ENCODE measurements around the gene DDX10. TPM values are rescaled to one million over a fixed set of nuclear protein-coding genes. Genes with fewer than 3 reads are reported as not detected.

The DDX10 gene
- polyA plus RNA-seq, 1 donor (not counting 4 experiments of a cell fraction or from before 2014, with no cell fraction given), result 32.3 TPM

DNA sequence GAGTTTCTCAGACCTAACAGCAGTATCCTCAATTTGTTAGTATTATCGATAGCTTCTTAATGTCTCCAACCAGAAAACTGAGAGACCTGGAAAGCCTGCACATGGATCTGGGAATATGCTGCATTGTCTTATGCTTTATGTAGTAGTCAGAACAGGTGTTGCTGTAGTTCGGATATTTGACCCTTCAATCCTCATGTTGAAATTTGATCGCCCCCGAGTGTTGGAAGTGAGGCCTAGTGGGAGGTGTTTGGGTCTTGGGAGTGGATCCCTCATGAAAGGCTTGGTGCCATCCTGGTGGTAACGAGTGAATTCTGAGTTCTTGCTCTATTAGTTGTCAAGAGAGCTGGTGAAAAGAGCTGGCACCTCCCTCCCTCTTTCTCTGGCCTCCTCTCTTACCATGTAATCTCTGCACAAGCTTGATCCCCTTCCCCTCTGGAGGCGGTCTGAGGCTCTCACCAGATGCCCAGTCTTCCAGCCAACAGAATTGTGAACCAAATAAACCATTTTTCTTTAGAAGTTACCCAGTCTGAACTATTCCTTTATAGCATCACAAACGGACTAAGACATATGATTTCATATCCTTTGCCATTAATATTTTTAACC lies 227.1 kb downstream of the DDX10 start:
- Histone ChIP-seq H3K9me3 (ENCODE audit: control insufficient read depth, low read depth, low read length) (no peaks in the 10 kb centered on the region), H3K4me3 (ENCODE audit: control insufficient read depth in 2 of 3, extremely low read depth in 1 of 3, insufficient read depth in 2 of 3, low read depth in 1 of 3, low read length in 3 of 3) (no peak overlapping the region), H2AFZ (ENCODE audit: control insufficient read depth, low read length) (no peak overlapping the region), H3K36me3 (ENCODE audit: control insufficient read depth in 2 of 2, extremely low read depth in 1 of 2, insufficient read depth in 2 of 2, low read length in 2 of 2) (no peaks in the 10 kb centered on the region), H3K27ac (ENCODE audit: control insufficient read depth, insufficient read depth, low read length) (no peak overlapping the region), H3K27me3 (ENCODE audit: control insufficient read depth, extremely low read depth, insufficient read depth, low read length) (no peaks in the 10 kb centered on the region), H3K79me2 (ENCODE audit: control insufficient read depth, insufficient read depth, low read length) (no peaks in the 10 kb centered on the region), H3K4me2 (ENCODE audit: control insufficient read depth, extremely low read depth, insufficient read depth, low read depth, low read length) (no peak overlapping the region), H3K9ac (ENCODE audit: control insufficient read depth, extremely low read depth, insufficient read depth, low read length) (no peak overlapping the region), H4K20me1 (ENCODE audit: control insufficient read depth, extremely low read depth, insufficient read depth, low read length) (no peaks in the 10 kb centered on the region), H3K9me1 (ENCODE audit: control insufficient read depth, extremely low read depth, insufficient read depth, low read length) (no peaks in the 10 kb centered on the region), H3K4me1 (ENCODE audit: control insufficient read depth, extremely low read depth, insufficient read depth, low read length) (peaks cover 13% of the 10 kb centered on the region)
- dilution Hi-C loops (cut with MboI; ENCODE audit: extremely low pct_ligation_motif_present, low sequenced_read_pairs), result no loop called here
- FAIRE-seq (no peak), DNase-seq (ENCODE audit: low read depth, low spot score) (no peak)
- TF ChIP-seq, protein P1, sequence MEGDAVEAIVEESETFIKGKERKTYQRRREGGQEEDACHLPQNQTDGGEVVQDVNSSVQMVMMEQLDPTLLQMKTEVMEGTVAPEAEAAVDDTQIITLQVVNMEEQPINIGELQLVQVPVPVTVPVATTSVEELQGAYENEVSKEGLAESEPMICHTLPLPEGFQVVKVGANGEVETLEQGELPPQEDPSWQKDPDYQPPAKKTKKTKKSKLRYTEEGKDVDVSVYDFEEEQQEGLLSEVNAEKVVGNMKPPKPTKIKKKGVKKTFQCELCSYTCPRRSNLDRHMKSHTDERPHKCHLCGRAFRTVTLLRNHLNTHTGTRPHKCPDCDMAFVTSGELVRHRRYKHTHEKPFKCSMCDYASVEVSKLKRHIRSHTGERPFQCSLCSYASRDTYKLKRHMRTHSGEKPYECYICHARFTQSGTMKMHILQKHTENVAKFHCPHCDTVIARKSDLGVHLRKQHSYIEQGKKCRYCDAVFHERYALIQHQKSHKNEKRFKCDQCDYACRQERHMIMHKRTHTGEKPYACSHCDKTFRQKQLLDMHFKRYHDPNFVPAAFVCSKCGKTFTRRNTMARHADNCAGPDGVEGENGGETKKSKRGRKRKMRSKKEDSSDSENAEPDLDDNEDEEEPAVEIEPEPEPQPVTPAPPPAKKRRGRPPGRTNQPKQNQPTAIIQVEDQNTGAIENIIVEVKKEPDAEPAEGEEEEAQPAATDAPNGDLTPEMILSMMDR (optimal IDR thresholded peaks at IDR 0.05 in 1 of 3, IDR thresholded peaks at IDR 0.05 in 1 of 3, conservative IDR thresholded peaks at IDR 0.05 in 1 of 3; ENCODE audit: extremely low read depth in 1 of 3, insufficient read depth in 2 of 3, low read length in 3 of 3), result no peak
- no peak for TF ChIP-seq EZH2 (IDR thresholded peaks at IDR 0.05; ENCODE audit: low read length)

DNA sequence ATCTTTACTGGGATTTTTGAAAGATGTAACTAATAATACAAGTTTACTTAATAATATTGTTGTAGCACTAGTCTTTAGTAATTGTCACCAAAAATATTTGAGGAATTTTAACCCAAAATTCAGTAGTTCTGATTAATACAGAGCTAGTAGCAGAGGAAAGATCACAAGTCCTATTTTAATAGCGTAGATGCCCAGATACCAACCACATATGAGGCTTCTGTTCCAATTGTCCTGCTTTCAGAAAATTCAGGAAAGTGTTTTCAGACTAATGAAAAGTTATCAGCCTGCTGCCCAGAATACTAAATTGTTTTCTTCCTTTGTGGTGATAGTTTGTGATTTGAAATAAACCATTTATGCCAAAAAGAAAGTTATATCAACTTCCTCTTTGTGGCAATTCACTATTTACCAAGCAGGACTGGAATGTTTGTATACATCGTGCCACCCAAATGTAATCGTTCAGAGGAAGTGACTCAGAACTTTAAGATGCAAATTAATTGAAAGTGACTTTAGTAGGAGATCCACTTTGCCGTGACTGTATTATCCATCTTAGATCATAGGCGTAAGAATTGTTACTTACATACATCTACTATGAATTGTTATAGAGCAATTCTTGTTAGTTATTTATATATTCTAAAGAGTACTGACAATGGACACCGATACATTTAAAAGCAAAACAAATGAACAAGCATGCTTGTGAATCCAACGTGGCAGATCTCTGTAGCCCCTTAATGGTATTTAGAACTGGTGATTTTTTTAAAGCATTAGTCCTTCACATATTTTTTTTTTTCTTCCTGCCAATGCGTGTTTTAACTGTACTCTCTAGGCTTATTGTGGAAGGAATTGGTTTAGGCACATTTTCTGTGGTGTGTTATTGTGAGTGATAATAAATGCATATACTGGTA lies 231.0 kb downstream of the DDX10 start:
- TF ChIP-seq, protein P1 (optimal IDR thresholded peaks at IDR 0.05 in 1 of 3, IDR thresholded peaks at IDR 0.05 in 1 of 3, conservative IDR thresholded peaks at IDR 0.05 in 1 of 3; ENCODE audit: extremely low read depth in 1 of 3, insufficient read depth in 2 of 3, low read length in 3 of 3), result no peak
- TF ChIP-seq EZH2 (IDR thresholded peaks at IDR 0.05; ENCODE audit: low read length), result no peak
- Histone ChIP-seq H3K79me2 (ENCODE audit: control insufficient read depth, insufficient read depth, low read length) (no peaks in the 10 kb centered on the region), H3K9me3 (ENCODE audit: control insufficient read depth, low read depth, low read length) (no peaks in the 10 kb centered on the region), H3K27ac (ENCODE audit: control insufficient read depth, insufficient read depth, low read length) (peak overlapping the region; percentile 43), H3K9ac (ENCODE audit: control insufficient read depth, extremely low read depth, insufficient read depth, low read length) (no peak overlapping the region), H3K36me3 (ENCODE audit: control insufficient read depth in 2 of 2, extremely low read depth in 1 of 2, insufficient read depth in 2 of 2, low read length in 2 of 2) (no peaks in the 10 kb centered on the region), H3K4me3 (ENCODE audit: control insufficient read depth in 2 of 3, extremely low read depth in 1 of 3, insufficient read depth in 2 of 3, low read depth in 1 of 3, low read length in 3 of 3) (peak overlapping the region in 1 of 3 experiments; percentile 2), H3K27me3 (ENCODE audit: control insufficient read depth, extremely low read depth, insufficient read depth, low read length) (no peaks in the 10 kb centered on the region), H3K9me1 (ENCODE audit: control insufficient read depth, extremely low read depth, insufficient read depth, low read length) (no peaks in the 10 kb centered on the region), H2AFZ (ENCODE audit: control insufficient read depth, low read length) (no peak overlapping the region), H3K4me2 (ENCODE audit: control insufficient read depth, extremely low read depth, insufficient read depth, low read depth, low read length) (peak overlapping the region; percentile 71), H4K20me1 (ENCODE audit: control insufficient read depth, extremely low read depth, insufficient read depth, low read length) (no peaks in the 10 kb centered on the region), H3K4me1 (ENCODE audit: control insufficient read depth, extremely low read depth, insufficient read depth, low read length) (peaks cover 15% of the 10 kb centered on the region)
- dilution Hi-C loops (cut with MboI; ENCODE audit: extremely low pct_ligation_motif_present, low sequenced_read_pairs), result no loop called here
- peak; percentile 65 for FAIRE-seq
- DNase-seq (ENCODE audit: low read depth, low spot score), result no peak
